ENCODE measurements around the gene ADGRF1. TPM values are rescaled to one million over a fixed set of nuclear protein-coding genes. Genes with fewer than 3 reads are reported as not detected.

ADGRF1 gene
- total RNA-seq, 1 experiment from 2014 or later, result 104 TPM

- Histone ChIP-seq H4K20me1 (ENCODE audit: low read length) (no peaks in the 10 kb centered on the region), H2AFZ (ENCODE audit: low read length) (no peak overlapping the region), H3K27ac (ENCODE audit: low read length) (no peak overlapping the region), H3K27me3 (ENCODE audit: low read length) (no peaks in the 10 kb centered on the region), H3F3A (ENCODE audit: low read length, unreplicated experiment) (no peaks in the 10 kb centered on the region), H3K36me3 (ENCODE audit: low read depth, low read length) (no peaks in the 10 kb centered on the region), H3K9me2 (replicated peaks; ENCODE audit: low read length) (no peaks in the 10 kb centered on the region), H3K79me2 (ENCODE audit: low read length) (no peaks in the 10 kb centered on the region), H3K4me1 (ENCODE audit: insufficient read depth, low read length) (no peaks in the 10 kb centered on the region), H3K4me2 (ENCODE audit: low read length) (no peak overlapping the region), H3K4me3 (ENCODE audit: low read length) (no peak overlapping the region), H3K9me3 (ENCODE audit: low read length) (no peaks in the 10 kb centered on the region), H3K9ac (ENCODE audit: low read length) (no peak overlapping the region)
- no TSS peak for BruUV-seq (replicated peaks)
- peak; percentile 70 for ATAC-seq
- intact Hi-C loops (cut with micrococcal nuclease), result no loop called here
- ChIA-PET CTCF (no interaction called here), POLR2A (ENCODE audit: unreplicated experiment) (interaction anchor here (0.6 kb wide), 1 partner anchor 504 kb away, joined by 3 read pairs; no protein-coding TSS in a partner anchor)
- peak; percentile 47 for DNase-seq
- TF ChIP-seq EZH2phosphoT487 (IDR thresholded peaks at IDR 0.05; ENCODE audit: borderline replicate concordance, low read length), result no peak
- TF ChIP-seq CTCF (conservative IDR thresholded peaks at IDR 0.05; ENCODE audit: low read depth, low read length), result no peak
- no peak for TF ChIP-seq EZH2 (IDR thresholded peaks at IDR 0.05; ENCODE audit: low read length, unreplicated experiment)
Measured at GRCh38 chr6:47083586-47084047, 41.5 kb upstream of the ADGRF1 start.

- H3K4me2 ChIP-seq (ENCODE audit: low read length), result no peak overlapping the region
- TF ChIP-seq EZH2 (IDR thresholded peaks at IDR 0.05; ENCODE audit: low read length, unreplicated experiment) (no peak), EZH2phosphoT487 (IDR thresholded peaks at IDR 0.05; ENCODE audit: borderline replicate concordance, low read length) (no peak), CTCF (conservative IDR thresholded peaks at IDR 0.05; ENCODE audit: low read depth, low read length) (no peak)
- no peaks in the 10 kb centered on the region for H4K20me1 ChIP-seq (ENCODE audit: low read length)
- no peaks in the 10 kb centered on the region for H3K9me2 ChIP-seq (replicated peaks; ENCODE audit: low read length)
- intact Hi-C loops (cut with micrococcal nuclease), result no loop called here
- ChIA-PET CTCF (no interaction called here), POLR2A (ENCODE audit: unreplicated experiment) (no interaction called here)
- no peaks in the 10 kb centered on the region for H3K79me2 ChIP-seq (ENCODE audit: low read length)
- H3K4me3 ChIP-seq (ENCODE audit: low read length), result no peak overlapping the region
- no peaks in the 10 kb centered on the region for H3K9me3 ChIP-seq (ENCODE audit: low read length)
- H3K4me1 ChIP-seq (ENCODE audit: insufficient read depth, low read length), result no peaks in the 10 kb centered on the region
- no peak overlapping the region for H3K9ac ChIP-seq (ENCODE audit: low read length)
- H2AFZ ChIP-seq (ENCODE audit: low read length), result no peak overlapping the region
- H3K27me3 ChIP-seq (ENCODE audit: low read length), result no peaks in the 10 kb centered on the region
- no peak for DNase-seq
- no peaks in the 10 kb centered on the region for H3F3A ChIP-seq (ENCODE audit: low read length, unreplicated experiment)
- no peaks in the 10 kb centered on the region for H3K36me3 ChIP-seq (ENCODE audit: low read depth, low read length)
- H3K27ac ChIP-seq (ENCODE audit: low read length), result no peak overlapping the region
- ATAC-seq, result no peak
- no TSS peak for BruUV-seq (replicated peaks)
Measured at GRCh38 chr6:47080083-47080596, 38.0 kb upstream of the ADGRF1 start.

GRCh38 chr6:47079638-47080037 lies 37.5 kb upstream of the ADGRF1 start:
- H3K4me3 ChIP-seq (ENCODE audit: low read length), result no peak overlapping the region
- no peak overlapping the region for H3K27ac ChIP-seq (ENCODE audit: low read length)
- no peaks in the 10 kb centered on the region for H3K4me1 ChIP-seq (ENCODE audit: insufficient read depth, low read length)
- intact Hi-C loops (cut with micrococcal nuclease), result no loop called here
- no peaks in the 10 kb centered on the region for H3K9me3 ChIP-seq (ENCODE audit: low read length)
- H3K9me2 ChIP-seq (replicated peaks; ENCODE audit: low read length), result no peaks in the 10 kb centered on the region
- DNase-seq (no peak), ATAC-seq (no peak)
- no peaks in the 10 kb centered on the region for H3K36me3 ChIP-seq (ENCODE audit: low read depth, low read length)
- no peak overlapping the region for H3K9ac ChIP-seq (ENCODE audit: low read length)
- H4K20me1 ChIP-seq (ENCODE audit: low read length), result no peaks in the 10 kb centered on the region
- H3K79me2 ChIP-seq (ENCODE audit: low read length), result no peaks in the 10 kb centered on the region
- no peaks in the 10 kb centered on the region for H3F3A ChIP-seq (ENCODE audit: low read length, unreplicated experiment)
- ChIA-PET POLR2A (ENCODE audit: unreplicated experiment) (no interaction called here), CTCF (no interaction called here)
- no TSS peak for BruUV-seq (replicated peaks)
- TF ChIP-seq CTCF (conservative IDR thresholded peaks at IDR 0.05; ENCODE audit: low read depth, low read length), result 0 out of 2 replicates have a peak, but pooled peaks have one; percentile 31
- TF ChIP-seq EZH2 (IDR thresholded peaks at IDR 0.05; ENCODE audit: low read length, unreplicated experiment), result no peak
- H2AFZ ChIP-seq (ENCODE audit: low read length), result no peak overlapping the region
- H3K27me3 ChIP-seq (ENCODE audit: low read length), result no peaks in the 10 kb centered on the region
- no peak overlapping the region for H3K4me2 ChIP-seq (ENCODE audit: low read length)

All from PC-3 (cell line).